Esophagus squamous epithelium (tissue), 5 donors: ENCODE measurements around the gene COBLL1. TPM values are rescaled to one million over a fixed set of nuclear protein-coding genes. Genes with fewer than 3 reads are reported as not detected.
A peak's percentile ranks its signal among the peaks of the same experiment; 100 is the strongest.

Experiments used
- DNase-seq: peaks from one replicate; lab custom pipeline; 2025; lab: John Stamatoyannopoulos, UW
- H3K27ac ChIP-seq, 4 donors: fragments of 200-600 bp; sonication (generic); one replicate each; pipeline ENCODE4 v1.5.1; 2016 to 2019; ENCODE audit warnings: mild to moderate bottlenecking in 1 of 4
- H3K27me3 ChIP-seq, 4 donors: fragments of 200-600 bp; sonication (generic); 1 replicate in 3 of 4; 2 replicates in 1 of 4; pipeline versions ENCODE4 v1.5.1 to v1.6.0; 2017 to 2021; ENCODE audit warnings: antibody characterized with exemption in 1 of 4
- H3K36me3 ChIP-seq, 3 donors: fragments of 200-600 bp; sonication (generic); one replicate each; pipeline ENCODE4 v1.5.1; 2016 to 2019
- H3K4me1 ChIP-seq, 3 donors: fragments of 200-600 bp; sonication (generic); one replicate each; pipeline ENCODE4 v1.5.1; 2017 to 2019
- H3K4me3 ChIP-seq, 4 donors: fragments of 200-600 bp; sonication (generic); 1 replicate in 3 of 4; 2 replicates in 1 of 4; pipeline ENCODE4 v1.5.1; 2016 to 2019; ENCODE audit warnings: mild to moderate bottlenecking in 2 of 4, moderate library complexity in 1 of 4
- H3K9me3 ChIP-seq, 3 donors: fragments of 200-600 bp; sonication (generic); one replicate each; pipeline ENCODE4 v1.5.1; 2016 to 2019
- CTCF ChIP-seq, 6 experiments: fragments of 450-650 bp in 4 of 6; fragments of 200-600 bp in 2 of 6; sonication (generic) in 2 of 6; IDR thresholded peaks; one replicate each; pipeline ENCODE4 v1.5.1; 2016 to 2019; ENCODE audit warnings: antibody characterized with exemption in 6 of 6, mild to moderate bottlenecking in 4 of 6, moderate library complexity in 4 of 6
- POLR2A ChIP-seq, 4 donors: fragments of 450-650 bp; IDR thresholded peaks; one replicate each; pipeline ENCODE4 v1.6.1; 2017; ENCODE audit warnings: antibody characterized with exemption in 4 of 4, mild to moderate bottlenecking in 4 of 4, moderate library complexity in 3 of 4
- WGBS, 2 donors: methylation state at CpG; one replicate each; pipeline ENCODE4 v1.1.5; 2018; 5-methylcytosine and 5-hydroxymethylcytosine counted together
- intact Hi-C: fragments of 100-400 bp; cut with DNase I; formaldehyde crosslinking; loops from one replicate; pipeline ENCODE4 v1.15.0; 2022
- total RNA-seq, 4 donors: library from RNA; depleted of rRNA; stranded (reverse); fragments of >200 nt; gene quantifications; one replicate each; pipeline ENCODE4 v1.1.0, GENCODE V29; 2016
- donor health status: DM: yes; HTN: yes; CAD: no.

The COBLL1 gene
- total RNA-seq, 4 donors from 2014 or later, result 35.4 to 88.9 (median 71.4) TPM

DNA sequence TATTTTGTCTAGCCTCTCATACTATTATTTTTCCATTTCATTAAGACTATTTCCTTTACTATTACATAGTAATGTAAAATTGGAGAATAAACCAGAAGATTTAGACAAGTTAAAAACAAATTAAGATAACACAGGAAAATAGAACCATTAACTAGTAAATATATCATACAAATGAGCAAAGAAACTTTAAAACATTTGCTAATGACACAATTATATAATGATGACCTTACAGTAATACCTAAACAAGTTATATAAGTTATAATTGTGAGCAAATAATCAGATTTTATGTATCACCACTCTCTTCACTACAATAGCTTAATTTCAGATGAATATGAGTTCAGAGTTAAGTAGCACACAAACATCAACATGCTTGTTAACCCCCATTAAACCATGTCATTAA is 147.8 kb downstream of the COBLL1 start:
- TF ChIP-seq CTCF (IDR thresholded peaks at IDR 0.05), result no peak
- no peak for TF ChIP-seq POLR2A (IDR thresholded peaks at IDR 0.05)
- Histone ChIP-seq H3K4me3 (no peak overlapping the region), H3K27ac (peak overlapping the region in 3 of 4 donors; percentile 54 to 62 (median 59)), H3K4me1 (no peaks in the 10 kb centered on the region), H3K9me3 (no peaks in the 10 kb centered on the region), H3K27me3 (no peaks in the 10 kb centered on the region), H3K36me3 (peaks cover 0 to 89% (median 0%) of the 10 kb centered on the region in 3 donors)
- no peak for DNase-seq
- intact Hi-C loops, result no loop called here

DNA sequence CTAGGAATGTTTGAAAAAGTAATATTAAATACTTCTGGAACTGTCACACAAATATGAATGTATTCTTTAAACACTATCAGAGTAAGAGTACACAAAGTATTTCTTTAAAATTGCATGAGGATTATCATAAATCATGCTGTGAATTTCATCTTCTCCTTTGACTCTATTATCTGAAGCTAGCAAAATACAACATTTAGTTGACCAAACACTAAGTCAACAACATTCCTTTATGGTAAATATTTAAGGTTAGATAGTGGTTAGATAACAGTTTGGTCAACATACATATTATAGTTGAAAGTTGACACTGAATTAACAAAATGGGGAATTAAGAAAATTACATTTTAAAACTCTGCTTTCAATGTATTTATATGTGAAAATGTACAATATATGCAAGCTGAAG is 148.2 kb downstream of the COBLL1 start:
- Histone ChIP-seq H3K27ac (peak overlapping the region in 1 of 4 donors; percentile 54), H3K9me3 (no peaks in the 10 kb centered on the region), H3K27me3 (no peaks in the 10 kb centered on the region), H3K4me3 (no peak overlapping the region), H3K36me3 (peaks cover 0 to 89% (median 0%) of the 10 kb centered on the region in 3 donors), H3K4me1 (no peaks in the 10 kb centered on the region)
- DNase-seq, result no peak
- TF ChIP-seq CTCF (IDR thresholded peaks at IDR 0.05), result no peak
- TF ChIP-seq POLR2A (IDR thresholded peaks at IDR 0.05), result no peak
- intact Hi-C loops, result no loop called here

GRCh38 chr2:164692958-164693357 is 148.7 kb downstream of the COBLL1 start:
- WGBS, 2 donors, result 73 to 79% methylated on average over 2 of the region's 2 CpGs
- no peaks in the 10 kb centered on the region for H3K4me1 ChIP-seq
- H3K27me3 ChIP-seq, result no peaks in the 10 kb centered on the region
- peak overlapping the region in 1 of 4 donors; percentile 9 for H3K27ac ChIP-seq
- TF ChIP-seq POLR2A (IDR thresholded peaks at IDR 0.05), result no peak
- TF ChIP-seq CTCF (IDR thresholded peaks at IDR 0.05), result no peak
- H3K9me3 ChIP-seq, result no peaks in the 10 kb centered on the region
- intact Hi-C loops, result no loop called here
- H3K4me3 ChIP-seq, result no peak overlapping the region
- peaks cover 0 to 94% (median 0%) of the 10 kb centered on the region in 3 donors for H3K36me3 ChIP-seq
- DNase-seq, result no peak

- TF ChIP-seq CTCF (IDR thresholded peaks at IDR 0.05) (no peak), POLR2A (IDR thresholded peaks at IDR 0.05) (no peak)
- H3K4me1 ChIP-seq, result no peaks in the 10 kb centered on the region
- intact Hi-C loops, result no loop called here
- H3K9me3 ChIP-seq, result no peaks in the 10 kb centered on the region
- peaks cover 0 to 98% (median 0%) of the 10 kb centered on the region in 3 donors for H3K36me3 ChIP-seq
- no peaks in the 10 kb centered on the region for H3K27me3 ChIP-seq
- WGBS, 2 donors, result 69 to 70% methylated on average over 3 of the region's 3 CpGs
- DNase-seq, result no peak
- peak overlapping the region in 1 of 4 donors; percentile 9 for H3K27ac ChIP-seq
- H3K4me3 ChIP-seq, result no peak overlapping the region
Observed at GRCh38 chr2:164692114-164692513, 149.5 kb downstream of the COBLL1 start.

DNA sequence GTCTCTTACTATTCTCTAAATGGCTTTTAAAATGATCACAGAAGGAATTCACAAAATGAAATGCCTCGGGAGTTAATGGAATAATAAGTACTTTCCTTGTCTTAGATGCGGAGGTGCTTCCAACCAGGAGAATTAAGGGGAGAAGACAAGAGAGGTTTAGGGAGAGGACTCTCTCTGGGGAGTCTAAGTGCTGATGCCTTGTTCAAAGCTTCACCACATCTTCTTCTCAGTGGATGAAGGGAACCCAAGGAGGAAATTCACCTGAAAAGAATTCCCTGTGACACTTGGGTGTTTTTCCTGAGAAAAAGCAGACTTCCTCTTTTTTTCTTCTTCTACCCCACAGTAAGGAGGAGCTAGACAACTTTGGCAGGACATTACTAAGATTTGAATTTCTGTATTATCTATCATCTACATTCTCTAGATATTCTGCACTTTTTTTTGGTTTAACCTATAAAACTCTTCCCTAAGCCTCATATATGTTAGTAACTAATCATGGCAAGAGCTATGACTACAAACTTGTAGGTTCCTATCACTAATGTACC is 150.2 kb downstream of the COBLL1 start:
- intact Hi-C loops, result no loop called here

More for the DNA sequence above, 150.2 kb downstream of the COBLL1 start:
- DNase-seq, result no peak
- H3K4me1 ChIP-seq, result no peaks in the 10 kb centered on the region
- H3K4me3 ChIP-seq, result no peak overlapping the region
- peaks cover 0 to 98% (median 0%) of the 10 kb centered on the region in 3 donors for H3K36me3 ChIP-seq
- no peaks in the 10 kb centered on the region for H3K9me3 ChIP-seq
- H3K27ac ChIP-seq, result no peak overlapping the region
- TF ChIP-seq CTCF (IDR thresholded peaks at IDR 0.05), result no peak
- TF ChIP-seq POLR2A (IDR thresholded peaks at IDR 0.05), result no peak
- no peaks in the 10 kb centered on the region for H3K27me3 ChIP-seq
- 62 to 89% methylated on average over 2 of the region's 2 CpGs for WGBS, 2 donors
